HG03280 (cell line): ENCODE measurements around the gene CLSTN2.

Source experiments
- ATAC-seq: cut with Tn5 transposase; IDR thresholded peaks from one replicate; pipeline ENCODE4 v1.9.1; 2021; ENCODE audit warnings: mild to moderate bottlenecking, moderate library complexity; ENCODE audit not compliant: unreplicated experiment

Gene CLSTN2

DNA sequence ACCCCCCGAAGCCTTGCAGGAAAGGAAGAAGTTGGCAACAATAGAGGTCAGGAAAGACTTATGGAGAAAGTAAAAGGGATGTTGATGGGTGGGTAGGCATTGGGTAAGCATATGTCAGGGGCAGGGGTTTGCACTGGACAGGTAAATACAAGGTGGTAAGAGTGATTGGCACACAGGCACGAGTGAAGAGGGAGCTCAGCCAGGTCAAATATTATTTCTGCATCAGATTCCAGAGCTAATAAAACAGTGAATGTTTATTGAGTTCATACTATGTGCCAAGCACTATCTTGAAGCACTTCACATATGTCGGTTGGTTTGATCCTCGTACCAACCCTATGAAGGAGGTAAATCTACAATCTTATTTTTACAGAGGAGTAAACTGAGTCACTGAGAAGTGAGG is 6.6 kb downstream of the CLSTN2 start:
- ATAC-seq: no peak

DNA sequence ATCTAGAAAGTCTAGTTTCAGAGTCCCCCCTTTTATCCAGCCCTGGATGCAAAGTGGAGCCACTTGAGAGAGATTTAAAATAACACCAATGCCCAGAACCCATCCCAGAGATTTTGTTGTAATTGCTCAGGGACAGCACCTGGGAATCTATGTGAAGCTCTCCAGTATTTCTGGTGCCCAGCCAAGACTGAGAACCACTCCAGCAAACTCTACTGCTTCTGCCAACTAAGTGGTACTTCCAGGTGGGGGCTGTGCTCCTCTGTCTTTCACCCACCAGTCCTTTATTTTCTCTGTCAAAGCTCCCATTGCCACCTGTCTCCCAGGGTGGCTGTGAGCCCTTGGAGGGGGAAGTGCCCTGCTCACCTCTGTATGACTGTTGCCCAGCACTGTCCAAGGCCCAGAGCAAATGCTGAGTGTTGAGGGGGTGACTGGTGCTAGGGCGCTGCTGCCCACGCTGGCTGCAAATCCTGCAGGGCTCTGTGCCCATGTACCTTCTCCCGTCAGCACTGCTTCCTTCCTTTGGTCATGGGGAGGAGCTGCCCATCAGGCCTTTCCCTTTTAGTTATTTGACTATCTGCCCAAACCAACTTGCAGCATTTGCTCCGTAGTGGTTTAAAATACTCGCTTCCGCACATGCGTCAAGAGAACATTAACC is 9.4 kb downstream of the CLSTN2 start:
- no peak for ATAC-seq

DNA sequence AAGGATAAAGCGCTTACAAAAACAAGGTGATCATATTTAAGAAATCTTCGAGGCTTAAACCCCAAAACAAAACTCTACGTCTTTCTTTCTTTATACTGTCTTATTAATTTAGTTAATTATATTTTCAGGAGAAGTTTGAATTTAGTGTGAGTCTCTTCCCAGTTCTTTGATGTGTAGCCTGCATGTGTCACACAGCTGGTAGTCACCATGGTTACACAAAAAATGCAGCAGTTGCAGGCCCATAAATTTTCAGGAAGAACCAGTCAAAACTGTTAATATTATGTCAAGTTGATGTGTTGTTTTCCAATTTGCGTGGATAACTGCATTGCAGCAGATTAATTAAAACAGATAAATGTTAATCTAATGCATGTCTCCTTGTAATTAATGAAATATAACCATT is 10.4 kb downstream of the CLSTN2 start:
- ATAC-seq: no peak

DNA sequence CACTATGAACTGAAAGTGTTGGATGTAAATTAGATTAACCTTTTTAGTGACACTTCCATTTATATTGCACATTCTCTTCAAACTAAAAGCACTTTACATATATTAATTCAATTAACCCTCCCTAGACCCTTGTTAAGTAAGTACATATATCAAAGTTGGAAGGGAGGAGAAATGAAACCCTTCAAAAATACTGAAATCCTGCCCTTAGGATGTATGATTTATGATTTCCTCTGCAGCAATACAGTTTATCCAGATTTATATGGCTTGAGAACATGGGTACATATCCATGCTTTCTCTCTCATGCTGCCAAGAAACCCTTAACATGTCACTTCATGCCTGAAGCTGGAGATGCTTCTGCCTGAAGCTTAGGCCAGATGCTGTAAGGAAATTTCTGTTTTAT is 11.0 kb downstream of the CLSTN2 start:
- no peak for ATAC-seq

DNA sequence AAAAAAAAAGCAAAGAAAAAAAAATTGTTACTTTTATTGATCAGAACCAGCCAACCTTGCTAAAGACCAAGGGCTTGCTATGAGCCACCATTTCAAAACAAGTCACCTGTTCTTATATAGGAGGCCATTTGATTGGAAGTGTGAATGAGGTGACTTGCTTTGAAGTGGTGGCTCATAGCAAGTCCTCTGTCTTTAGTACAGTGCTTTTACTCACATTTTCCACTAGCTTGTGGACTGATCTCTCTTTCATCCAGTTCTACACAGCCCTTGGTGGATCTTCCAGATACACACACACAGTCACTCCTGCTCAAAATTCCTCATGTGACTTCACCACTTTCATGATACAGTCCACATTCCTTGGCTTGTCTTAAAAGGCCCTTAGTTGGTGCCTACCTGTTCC is 13.5 kb downstream of the CLSTN2 start:
- no peak for ATAC-seq

DNA sequence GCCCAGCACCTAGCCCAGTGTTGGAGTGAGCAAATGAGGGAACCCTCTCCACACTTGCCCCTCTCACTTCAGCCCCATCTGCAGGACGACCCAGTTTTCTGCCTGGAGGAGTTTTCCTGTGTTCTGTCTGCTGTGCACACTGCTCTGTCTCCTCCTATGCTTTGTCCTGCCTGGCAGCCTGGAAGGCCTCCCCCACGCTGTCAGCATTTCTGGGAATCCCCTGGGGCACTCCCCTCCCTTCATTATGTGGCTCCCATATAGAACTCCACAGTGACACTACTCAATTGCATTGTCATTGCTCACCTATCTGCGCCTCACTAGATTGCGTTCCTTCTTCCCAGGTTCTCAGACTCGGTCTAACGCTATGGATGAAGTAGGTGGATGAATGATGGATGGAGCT is 13.9 kb downstream of the CLSTN2 start:
- no peak for ATAC-seq

DNA sequence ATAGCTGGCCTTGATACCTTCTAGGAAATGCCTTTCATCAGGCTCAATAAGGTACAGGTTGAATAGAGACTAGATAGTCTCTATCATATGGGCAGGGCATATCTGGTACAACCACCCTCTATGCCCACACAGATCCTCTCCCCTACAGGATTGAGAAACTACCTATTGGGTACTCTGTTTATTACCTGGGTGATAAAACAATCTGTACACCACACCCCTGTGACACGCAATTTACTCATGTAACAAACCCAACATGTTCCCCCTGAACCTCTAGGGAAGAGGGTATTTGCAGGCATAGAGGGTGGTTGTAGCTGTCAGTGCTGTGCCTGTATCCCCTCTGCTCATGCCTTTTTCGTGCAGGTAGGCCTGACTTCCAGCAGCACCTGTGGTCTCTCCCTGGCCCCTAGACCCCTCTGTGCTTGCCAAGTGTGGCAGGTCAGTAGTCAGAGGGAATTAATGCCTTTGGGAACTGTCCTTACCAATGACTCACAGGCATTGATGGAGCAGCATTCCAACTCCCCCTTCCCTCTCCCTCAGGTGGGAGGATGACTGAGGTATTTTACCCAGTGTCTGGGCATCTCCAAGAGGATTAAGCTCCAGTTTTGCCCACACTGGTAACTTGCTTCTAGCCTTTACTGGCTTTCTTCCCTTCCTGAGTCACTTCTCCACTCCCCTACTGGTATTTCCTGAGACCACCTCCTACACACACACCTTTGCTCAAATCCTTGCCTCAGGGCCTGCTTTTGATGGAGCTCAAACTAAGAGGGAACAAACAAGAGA is 18.3 kb downstream of the CLSTN2 start:
- no peak for ATAC-seq

DNA sequence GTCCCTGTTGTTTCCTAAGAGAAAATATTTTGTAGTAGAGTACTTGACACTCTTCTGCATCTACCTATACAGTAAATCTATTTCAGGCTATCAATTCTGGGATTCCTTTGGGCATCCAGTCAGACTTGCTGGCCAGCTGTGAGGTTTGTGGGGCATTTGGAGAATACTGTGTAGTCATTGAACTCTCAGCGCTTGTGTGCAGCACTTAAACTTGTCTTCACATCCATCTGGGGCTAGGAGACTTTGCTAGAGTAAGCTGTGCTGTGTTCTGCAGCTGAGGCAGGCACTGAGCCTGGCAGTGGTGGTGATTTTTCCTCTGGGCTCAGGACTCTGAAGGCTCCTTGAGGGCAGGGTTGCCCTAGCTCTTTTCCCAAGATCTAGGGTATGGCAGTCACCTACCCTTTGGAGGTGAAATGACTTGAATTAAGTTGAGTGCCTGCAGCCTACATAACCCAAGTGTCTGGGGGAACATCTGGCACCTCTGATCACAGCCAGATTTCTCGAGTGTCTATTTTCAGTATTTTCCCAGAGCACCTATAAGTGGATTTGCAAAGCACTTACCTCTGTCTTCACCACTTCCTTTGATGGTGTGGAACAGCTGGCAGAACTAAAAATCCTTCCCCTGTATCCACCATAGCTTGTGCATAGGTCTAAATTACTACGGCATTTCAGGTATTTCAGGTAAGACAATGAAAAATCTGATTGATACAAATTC is 19.3 kb downstream of the CLSTN2 start:
- ATAC-seq: no peak

DNA sequence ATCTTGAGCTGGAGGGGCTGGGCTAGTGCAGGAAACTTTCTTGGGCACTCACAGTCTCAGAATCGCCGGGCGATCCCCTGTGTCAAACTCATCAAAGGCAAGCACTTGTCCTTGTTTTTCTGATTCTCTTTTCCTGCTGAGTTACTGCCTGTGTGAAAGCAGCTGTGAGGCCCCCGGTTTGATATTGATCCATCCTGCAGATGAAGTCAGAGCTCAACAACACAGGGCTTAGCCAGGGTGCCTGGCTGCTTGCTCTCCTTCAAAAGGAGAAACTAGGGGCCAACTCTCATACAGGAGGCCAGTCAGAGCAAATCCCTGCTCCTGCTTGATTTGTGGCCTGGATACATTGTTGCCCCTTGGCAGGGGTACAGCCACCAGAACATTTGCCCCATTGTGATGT is 22.9 kb downstream of the CLSTN2 start:
- ATAC-seq: no peak

DNA sequence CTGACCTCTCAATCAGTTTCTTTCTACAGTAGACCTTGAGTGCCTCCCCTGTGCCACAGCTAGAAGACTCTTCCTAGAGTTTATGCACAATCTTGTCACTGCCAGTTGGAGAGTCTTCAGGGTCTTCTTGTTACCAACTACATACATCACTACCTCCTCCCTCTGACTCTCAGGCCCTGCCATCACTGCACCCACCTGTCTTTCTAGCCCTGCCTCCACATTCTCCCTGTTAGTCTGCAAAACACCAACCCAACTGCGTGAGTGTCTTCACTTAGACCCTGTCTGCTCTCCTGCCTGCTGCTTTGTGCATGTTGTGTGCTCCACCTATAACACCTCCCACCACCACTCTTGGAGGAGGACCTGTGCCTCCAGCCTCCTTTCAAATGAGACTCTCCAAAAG is 34.4 kb downstream of the CLSTN2 start:
- ATAC-seq: no peak

DNA sequence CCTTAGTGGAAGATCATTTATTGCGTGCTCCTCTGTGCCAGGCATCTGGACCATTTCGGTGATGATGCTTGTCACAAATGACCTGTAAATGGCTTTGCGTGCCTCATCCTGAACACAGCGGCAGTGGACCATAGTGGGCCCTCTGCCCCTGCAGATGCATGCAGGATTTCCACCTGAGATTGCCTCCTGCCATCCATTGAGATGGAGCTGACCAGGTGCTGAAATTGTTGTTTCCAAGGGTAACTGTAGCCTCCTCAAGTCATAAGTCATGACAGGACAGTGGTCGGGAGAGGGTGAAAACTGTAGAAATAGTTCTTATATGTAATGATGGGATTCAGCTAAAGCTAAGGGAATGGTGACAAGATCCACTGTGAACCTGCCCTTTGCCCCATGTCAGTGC is 35.5 kb downstream of the CLSTN2 start:
- no peak for ATAC-seq

DNA sequence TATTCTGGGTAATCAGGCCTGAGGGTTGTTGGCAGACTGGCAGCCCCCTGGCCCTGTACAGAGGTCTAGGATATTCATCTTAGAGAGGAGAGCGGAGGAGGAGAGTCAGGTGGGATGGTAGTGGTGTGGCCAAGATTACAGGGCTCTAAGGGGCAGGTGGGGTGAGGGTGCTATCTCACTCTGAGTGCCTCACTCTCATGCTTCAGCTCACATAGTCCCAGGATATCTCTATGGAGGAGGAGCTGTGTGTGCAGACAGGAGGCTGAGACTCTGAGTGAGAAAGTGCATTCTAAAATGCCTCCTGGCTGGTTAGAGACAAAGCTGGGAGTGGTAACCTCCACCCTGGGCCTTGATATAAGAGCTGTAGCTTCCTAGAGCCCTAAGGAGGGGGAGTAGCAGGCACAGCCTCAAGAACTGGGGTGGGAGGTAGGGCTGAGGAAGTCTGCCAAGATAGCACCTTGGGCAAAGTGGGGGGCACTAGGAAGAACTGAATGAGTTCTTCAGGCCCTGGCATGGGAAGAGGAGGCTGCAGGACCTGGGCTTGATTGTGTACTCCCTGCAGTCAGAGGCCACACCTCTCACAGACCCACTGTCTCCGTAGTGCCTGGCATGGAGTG is 39.9 kb downstream of the CLSTN2 start:
- no peak for ATAC-seq

DNA sequence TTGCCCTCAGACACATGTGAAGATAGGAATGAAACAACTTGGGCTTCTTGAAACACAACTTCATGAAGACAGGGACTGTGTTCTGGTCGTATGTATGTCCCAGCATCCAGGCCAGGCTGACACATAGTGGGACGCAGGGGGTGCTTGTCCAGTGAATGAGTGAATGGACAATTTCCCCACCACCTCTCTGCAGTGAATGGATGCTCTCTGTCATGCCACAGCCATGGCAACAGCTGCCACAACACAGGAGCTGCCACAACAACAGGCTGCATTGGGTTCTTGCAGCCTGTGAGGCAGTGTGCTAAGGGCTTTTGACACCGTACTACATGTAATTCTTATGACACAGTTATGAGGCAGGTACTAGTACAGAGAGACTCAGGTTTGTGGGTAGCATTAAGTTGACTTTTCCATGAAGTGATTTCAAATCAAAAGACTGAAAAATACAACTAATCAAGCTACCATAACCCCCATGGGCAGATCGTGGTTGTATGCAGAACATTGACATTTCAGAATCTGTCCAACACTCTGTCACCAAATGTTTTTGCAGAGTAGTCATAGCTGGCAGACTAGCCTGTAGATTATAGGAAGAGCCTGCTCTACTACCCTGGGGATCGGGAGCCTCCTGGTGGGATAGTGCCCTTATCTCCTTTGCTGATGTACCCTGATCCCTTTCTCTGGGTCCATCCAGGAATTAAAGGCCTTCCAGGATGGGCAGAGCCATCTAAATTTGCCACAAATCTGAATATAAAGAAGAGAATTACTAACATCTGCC is 40.8 kb downstream of the CLSTN2 start:
- no peak for ATAC-seq

DNA sequence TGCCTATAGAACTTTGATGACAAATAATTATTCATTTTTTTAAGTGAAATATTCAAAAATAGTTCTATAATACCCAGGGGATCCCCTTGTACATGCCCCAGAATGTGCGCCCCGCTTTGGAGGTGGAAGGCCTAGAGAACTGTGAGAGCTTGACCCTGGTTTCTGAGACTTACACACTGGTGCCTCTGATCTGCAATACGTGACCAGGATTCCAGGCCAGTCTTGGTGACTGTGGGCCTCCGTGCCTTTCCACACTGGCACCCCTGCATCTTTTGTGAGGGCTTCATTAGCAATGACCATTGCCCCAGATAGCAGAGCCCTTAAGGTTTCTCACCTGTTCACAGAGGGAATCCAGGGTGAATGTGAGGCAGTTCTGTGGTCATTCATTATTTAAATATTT is 44.0 kb downstream of the CLSTN2 start:
- ATAC-seq: no peak

DNA sequence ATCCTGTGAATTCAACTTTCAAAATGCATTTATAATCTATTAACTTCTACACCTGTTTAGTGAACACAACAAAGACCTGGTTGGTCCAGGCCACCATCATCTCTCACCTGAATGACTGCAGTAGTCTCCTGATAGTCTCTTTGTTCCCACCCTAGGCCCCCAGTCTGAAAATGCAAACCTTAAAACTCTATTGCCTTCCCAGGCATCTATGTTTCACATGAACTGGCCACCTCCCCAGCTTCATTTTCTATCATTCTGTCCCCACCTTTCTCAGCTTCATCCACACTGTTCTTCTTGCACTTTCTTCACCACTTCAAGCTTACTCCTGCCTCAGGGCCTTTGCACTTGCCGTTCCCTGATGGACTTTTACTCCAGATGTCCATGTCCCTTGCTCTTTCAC is 45.0 kb downstream of the CLSTN2 start:
- ATAC-seq: no peak

DNA sequence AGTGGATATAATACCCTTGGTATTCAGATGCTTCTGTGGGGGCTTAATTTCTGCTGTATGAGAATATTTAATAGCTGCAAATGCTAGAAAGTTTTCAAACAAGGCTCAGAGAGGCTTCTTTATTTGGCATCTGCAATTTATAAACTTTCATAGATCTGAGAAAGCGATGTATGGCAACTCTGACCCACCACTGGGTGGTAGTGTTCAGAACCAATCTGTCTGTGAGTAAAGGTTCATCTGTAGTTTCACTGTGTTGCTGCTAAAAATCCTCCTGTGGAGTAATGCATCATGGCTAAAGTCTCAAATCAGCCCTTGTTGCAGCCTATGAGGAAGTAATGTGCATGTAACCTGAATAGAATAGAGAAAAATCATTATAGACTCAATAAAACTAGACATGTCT is 47.4 kb downstream of the CLSTN2 start:
- ATAC-seq: no peak

DNA sequence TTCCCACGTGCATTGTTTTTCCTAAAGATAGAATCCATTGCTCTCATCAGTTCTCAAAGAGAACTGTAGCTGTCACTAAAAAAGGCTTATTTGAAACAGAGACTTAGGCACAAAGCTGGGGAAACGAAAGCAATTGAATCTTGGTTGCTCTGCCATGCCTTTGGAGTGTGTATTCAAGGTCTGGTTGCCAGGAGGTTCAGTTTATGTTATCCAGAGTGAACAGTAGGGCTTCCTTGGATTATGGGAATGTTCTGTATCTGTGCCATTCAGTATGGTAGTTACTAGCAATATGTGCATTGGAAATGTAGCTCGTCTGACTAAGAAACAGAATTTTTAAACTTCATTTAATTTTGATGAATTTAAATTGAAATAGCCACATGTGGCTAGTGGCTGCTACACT is 50.6 kb downstream of the CLSTN2 start:
- no peak for ATAC-seq

DNA sequence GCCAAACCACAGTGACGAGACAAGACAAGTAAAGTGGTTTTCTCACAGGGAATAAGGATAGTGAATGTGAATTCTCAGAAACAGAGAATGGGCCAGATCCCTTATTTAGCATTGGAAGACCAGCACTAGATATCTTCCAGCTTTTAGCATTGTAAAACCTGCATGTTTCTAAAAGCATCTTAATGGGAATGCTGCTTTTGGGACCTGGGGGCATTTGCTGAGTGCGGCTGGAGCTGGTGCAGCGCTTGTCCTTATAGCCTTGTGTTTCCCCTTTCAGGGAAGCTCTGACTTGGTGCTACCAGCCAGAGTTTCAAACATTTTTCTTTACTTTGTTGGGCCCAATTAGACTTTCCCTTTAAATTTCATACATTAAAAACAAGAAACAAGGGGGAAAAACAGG is 52.9 kb downstream of the CLSTN2 start:
- no peak for ATAC-seq

DNA sequence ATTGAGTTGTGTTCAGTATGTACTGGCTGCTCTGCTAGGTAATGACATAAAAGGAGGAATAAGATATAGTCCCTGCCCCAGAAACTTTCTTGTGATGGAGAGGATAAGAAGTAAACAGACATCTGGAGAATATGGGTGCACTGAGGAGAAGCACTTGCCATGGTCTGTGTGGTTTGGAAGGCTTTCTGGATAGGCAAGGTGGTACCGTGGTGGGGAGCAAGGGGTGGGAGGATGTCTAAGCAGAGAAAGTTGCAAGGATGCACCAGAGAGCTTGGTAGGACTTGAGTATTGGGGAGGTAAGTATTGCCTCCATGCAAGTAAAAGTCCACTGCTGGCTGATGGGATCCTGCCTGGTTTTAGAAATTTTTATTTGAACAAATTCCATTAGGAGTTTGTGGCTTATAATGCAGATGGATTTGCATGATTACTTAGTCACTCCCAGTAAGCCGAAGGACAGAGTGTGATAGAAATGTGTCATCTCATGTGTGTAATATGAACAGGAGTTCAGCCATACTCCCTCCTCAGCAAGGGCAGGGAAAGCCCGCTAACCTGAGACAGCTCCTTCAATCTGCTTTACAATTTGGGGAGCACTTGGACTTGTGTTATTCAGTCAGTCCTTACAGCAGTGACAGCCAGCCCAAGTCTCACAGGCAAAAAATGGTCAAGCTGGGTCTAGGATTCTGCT is 53.6 kb downstream of the CLSTN2 start:
- ATAC-seq: no peak

DNA sequence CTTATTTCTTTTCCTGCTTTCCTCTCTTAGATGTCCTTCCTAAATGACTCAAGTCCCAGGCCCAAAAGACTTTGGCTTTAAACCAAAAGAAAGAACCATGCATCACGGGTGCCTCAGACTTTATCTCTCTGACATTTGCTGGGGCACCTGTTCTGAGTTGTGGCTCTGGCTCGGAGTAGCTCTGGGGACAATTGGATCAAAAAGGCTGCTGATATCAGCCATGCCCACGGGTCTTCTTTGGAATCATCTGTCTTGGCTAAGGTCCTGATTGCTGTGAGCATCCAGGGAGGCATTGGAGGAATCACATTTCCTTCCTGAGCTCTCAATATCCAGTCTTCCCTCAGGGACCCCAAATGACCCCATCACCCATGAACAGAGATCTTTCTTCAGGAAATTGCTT is 59.9 kb downstream of the CLSTN2 start:
- ATAC-seq: no peak
